HG02870 (cell line): ENCODE data around the gene RREB1.

Experiments used
- ATAC-seq: cut with Tn5 transposase; IDR thresholded peaks from one replicate; pipeline ENCODE4 v1.9.1; 2021; ENCODE audit warnings: mild to moderate bottlenecking, moderate library complexity; ENCODE audit not compliant: unreplicated experiment

The RREB1 gene

DNA sequence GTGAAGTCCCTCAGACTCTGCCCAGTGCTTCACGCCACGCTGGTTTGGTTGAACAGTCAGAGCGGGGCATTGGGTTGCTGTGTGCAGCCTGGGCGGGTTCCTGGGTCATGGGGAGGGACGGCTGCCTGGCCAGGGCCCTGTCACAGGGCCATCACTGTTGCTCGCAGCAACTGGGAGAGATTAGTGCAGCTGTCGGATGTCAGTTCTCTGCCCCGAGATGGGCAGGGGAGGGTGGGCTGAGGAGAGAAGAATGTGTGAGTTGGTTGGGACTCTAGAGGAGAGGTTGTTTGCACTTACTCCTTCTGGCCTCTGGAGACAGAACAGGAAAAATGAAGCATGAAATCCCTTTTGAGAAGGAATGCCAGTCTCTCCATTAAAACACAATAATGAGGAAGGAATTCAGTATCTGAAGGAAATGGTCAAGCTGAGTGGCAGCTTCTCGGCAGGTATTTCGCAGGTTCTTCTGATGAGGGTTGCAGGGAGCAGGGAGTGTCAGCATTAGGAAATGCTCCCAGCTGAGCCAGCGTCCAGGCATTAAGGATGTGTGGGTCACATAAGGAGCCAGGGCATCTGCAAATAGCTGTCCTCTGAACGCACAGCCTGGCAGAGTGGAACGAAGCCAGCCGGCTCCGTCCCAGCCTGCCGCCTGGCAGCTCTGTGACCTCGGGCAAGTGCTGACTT is 109.3 kb downstream of the RREB1 start:
- ATAC-seq: no peak

- no peak for ATAC-seq
Observed at GRCh38 chr6:7218406-7218988, 110.7 kb downstream of the RREB1 start.

GRCh38 chr6:7219310-7219709 is 111.5 kb downstream of the RREB1 start:
- no peak for ATAC-seq

DNA sequence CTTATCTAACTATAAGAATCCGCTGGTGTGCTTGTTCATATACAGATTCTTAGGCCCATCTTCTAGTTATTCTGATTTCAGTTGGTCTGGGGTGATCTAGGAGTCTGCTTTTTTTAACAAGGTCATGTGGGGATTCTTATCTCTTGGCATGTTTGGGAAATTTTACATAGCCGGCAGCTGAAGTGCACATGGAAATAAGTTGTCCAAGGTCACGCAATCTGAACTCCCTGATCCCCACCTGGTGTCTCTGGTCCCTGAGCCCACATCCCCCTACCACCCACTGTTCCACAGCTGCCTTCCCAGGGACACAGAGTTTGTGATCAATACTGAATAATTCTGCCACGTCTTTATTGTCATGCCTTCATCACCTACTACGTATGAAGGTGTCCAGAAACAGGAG is 114.4 kb downstream of the RREB1 start:
- ATAC-seq: no peak

GRCh38 chr6:7224731-7225130 is 117.0 kb downstream of the RREB1 start:
- no peak for ATAC-seq

DNA sequence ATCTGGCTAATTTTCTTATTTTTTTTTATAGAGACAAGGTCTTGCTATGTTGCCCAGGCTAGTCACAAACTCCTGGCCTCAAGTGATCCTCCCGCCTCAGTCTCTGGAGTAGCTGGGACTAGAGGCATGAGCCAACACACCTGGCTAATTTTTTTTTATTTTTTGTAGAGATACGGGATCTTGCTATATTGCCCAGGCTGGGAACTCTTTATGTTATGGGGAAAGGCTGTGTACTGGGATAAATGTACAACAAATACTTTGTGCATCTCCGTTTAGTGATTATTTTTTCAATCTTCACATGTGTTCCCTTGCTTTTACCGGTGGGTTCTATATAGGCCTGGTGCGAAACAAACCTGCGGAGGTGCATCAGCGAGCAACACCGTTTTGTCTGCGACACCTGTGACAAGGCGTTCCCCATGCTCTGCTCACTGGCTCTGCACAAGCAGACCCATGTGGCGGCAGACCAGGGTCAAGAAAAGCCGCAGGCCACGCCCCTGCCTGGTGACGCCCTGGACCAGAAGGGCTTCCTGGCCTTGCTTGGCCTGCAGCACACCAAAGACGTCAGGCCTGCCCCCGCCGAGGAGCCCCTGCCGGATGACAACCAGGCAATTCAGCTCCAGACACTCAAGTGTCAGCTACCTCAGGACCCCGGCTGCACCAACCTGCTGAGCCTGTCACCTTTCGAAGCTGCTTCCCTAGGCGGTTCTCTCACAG is 121.1 kb downstream of the RREB1 start:
- no peak for ATAC-seq

GRCh38 chr6:7229376-7230326 is 121.9 kb downstream of the RREB1 start:
- no peak for ATAC-seq

DNA sequence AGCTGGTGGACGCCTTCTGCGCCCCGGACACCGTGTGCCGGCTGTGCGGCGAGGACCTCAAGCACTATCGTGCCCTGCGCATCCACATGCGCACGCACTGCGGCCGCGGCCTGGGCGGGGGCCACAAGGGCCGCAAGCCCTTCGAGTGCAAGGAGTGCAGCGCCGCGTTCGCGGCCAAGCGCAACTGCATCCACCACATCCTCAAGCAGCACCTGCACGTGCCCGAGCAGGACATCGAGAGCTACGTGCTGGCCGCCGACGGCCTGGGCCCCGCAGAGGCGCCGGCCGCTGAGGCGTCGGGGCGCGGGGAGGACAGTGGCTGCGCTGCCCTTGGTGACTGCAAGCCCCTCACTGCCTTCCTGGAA is 122.5 kb downstream of the RREB1 start:
- ATAC-seq: no peak

GRCh38 chr6:7230956-7231713 is 123.4 kb downstream of the RREB1 start:
- ATAC-seq: no peak

- ATAC-seq: no peak
Observed at GRCh38 chr6:7232351-7232750, 124.6 kb downstream of the RREB1 start.

DNA sequence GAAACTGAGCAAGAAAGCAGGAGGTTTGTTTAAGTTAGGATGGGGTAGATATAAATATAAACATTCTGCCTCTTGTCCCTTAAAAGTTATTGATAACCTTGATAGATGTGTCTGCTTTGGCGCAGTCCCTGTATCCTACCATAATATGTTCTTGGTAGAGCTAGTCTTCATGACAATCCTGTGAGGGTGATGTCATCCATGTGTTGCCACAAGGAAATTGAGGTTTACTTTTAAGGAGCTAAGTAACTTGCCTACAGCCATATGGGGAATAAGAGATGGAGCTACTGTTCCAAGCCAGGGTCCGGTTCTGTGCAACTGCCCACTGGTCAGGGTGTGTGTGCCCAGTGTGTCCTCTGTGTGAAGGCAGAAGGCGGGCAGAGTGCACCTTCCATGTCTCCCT is 126.8 kb downstream of the RREB1 start:
- ATAC-seq: no peak

DNA sequence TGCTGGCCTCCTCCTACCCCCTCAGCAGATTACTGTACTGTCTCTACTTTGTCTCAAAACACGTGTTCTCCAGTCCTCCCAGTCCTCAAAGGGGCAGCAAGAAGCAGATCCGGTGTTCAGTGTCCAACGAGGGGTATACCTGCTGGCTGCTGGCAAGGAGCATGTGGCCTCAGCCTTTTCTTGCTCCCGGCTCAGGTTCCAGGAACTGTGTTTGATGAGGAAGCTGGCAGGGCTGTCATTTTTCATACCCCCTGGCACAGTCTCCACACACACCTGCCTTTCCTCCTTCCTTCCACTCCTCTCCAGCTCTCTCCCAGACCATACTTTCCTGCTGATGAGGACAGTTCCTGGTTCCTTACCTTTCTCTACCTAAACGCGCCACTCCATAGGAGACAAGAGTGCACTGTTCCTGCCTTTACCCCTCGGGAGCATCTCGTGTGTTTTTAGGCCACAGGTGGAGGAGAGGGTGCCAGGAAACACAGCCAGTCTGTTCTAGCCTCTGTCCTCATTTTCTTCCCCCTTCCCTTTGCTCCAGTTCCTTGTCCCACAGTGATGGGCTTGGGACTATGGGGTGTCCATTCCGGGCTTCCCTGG is 128.0 kb downstream of the RREB1 start:
- ATAC-seq: no peak

DNA sequence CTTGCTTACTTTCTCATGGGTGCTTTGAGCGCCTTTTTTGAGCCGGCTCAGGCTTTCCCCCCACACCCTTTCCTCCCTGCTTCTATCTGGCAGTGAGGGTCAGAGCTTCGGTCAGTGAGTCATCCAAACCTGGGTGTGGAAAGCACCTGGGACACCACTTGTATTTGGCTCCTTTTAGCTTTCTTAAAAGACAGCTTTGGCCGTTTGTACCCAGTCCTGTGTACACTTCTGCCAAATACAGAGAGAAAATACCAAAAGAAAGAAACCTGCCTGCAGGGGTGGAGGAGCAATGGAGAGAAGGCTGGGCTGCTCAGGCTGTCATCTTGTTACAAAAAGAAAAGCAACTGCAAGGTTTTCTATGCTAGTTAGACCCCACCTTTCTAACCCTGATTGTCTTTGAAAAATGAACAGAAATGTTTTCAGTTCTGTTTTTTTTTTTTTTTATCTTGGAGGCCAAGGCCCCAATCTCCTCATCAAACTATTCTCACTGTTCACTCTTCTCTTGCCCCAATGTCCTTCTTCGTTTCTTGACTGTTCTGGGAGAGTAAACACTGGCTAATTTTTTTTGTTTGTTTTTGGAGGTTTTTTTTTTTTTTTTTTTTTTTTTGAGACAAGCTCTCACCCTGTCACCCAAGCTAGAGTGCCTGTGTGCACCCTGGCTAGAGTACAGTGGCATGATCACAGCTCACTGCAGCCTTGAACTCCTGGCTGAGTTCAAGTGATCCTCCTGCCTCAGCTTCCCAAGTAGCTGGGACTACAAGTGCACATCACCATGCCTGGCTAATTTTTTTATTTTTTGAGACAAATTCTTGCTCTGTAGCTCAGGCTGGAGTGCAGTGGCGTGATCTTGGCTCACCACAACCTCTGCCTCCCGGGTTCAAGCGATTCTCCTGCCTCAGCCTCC is 128.8 kb downstream of the RREB1 start:
- peak; percentile 54 for ATAC-seq

- ATAC-seq: no peak
Observed at GRCh38 chr6:7237653-7238188, 130.0 kb downstream of the RREB1 start.

DNA sequence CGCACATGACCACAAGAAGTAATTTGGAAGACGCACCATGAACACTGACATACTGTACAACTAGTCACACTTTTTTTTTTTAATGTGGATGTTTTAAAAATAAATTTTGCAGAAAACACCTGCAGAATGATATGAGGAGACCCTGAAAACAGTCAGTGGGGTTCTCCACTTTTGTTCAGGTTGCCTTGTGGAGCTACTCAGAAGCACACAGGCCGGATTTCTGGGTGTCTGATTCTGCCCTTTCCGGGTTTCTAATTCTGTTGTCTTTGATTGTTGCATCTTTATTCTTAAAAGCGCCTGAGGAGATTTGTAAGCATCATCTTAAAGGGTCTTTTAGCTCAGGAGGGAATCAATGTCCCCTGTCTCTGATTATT is 130.8 kb downstream of the RREB1 start:
- ATAC-seq: no peak

DNA sequence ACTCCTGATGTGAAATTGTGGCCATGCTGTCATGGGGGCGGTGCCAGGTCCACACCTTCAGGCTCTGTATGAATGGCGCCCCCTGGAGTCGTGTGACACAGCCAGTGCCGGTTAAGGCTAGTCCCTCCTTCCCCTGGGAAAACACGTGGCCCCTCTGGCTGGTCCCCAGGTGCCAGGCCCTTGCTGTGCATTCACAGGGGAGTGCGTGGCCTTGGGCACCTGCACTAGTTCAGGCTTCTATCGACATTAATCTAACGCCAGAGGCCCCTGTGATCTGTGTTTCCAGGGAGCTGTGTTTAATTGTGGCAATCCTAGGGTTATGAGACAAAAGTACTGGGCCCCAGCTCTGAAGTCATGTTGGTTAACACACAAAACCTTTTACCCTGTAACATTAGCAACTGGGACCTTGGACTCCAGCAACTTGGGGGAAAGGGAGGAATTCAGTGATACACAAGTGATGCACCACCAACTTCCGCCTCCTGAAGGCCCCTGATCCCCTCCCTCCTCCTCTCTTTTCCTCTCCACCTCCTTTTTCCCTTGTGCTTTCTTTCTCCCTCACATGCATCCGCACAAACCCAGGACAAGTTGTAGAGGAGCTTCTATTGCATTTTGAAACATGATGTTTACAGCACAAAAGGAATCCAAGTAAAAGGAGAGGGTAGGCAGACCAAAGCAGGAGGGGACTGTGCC is 131.3 kb downstream of the RREB1 start:
- no peak for ATAC-seq

DNA sequence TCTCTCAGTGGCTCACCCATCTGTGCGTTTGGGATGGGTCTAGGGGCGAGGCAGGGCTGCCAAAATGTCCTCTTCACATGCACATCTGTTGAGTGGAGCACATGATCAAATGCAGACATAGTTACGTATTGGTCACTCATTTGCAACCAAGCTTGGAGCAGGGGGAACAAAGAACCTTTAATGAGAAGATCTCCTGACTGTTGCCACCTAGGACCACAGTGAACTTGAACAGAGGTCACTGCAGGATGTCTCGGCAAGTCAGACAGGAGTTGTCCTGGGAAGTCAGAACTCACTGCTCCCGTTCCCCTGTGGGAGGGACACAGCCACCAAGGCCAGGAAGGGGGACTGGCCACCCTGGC is 131.8 kb downstream of the RREB1 start:
- no peak for ATAC-seq

DNA sequence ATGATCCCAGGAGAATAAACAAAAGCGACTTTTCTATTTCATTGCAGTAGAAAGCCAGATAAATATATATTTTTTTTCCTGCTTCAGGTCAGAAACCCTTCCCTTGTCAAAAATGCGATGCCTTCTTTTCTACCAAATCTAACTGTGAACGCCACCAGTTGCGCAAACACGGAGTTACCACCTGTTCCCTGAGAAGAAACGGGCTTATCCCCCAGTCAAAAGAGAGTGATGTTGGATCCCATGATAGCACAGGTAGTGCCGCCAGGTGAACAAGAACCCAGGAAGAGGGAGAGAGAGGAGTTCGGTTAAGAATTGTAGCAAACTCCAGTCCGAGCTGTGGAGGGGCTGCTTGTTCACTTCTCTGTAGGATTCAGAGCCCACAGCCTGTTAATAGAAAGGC is 132.6 kb downstream of the RREB1 start:
- no peak for ATAC-seq
